H9 (cell line): ENCODE results near the gene GPR34. TPM values are rescaled to one million over a fixed set of nuclear protein-coding genes. Genes with fewer than 3 reads are reported as not detected.

Experiments
- DNase-seq: peaks from one replicate; pipeline ENCODE4 v3.0.0-alpha.2; 2017
- H2AFZ ChIP-seq: one replicate; pipeline ENCODE4 v1.6.1; 2013; ENCODE audit warnings: mild to moderate bottlenecking, low read length, control low read depth, moderate library complexity
- H2AK5ac ChIP-seq: 2 replicates; pipeline ENCODE4 v1.6.1; 2013; ENCODE audit warnings: low read length, control low read depth, mixed read lengths; ENCODE audit not compliant: insufficient read length
- H2BK120ac ChIP-seq: one replicate; pipeline ENCODE4 v1.6.1; 2013; ENCODE audit warnings: low read depth, mild to moderate bottlenecking, low read length, control low read depth, inconsistent platforms; ENCODE audit not compliant: poor library complexity, severe bottlenecking
- H2BK12ac ChIP-seq: 2 replicates; pipeline ENCODE4 v1.6.1; 2013; ENCODE audit warnings: low read length, control low read depth, mixed read lengths, low read depth; ENCODE audit not compliant: insufficient read length
- H2BK15ac ChIP-seq: 2 replicates; pipeline ENCODE4 v1.6.1; 2013; ENCODE audit warnings: low read depth, low read length, control low read depth
- H2BK20ac ChIP-seq: one replicate; pipeline ENCODE4 v1.6.1; 2013; ENCODE audit warnings: low read depth, mild to moderate bottlenecking, low read length, control low read depth, inconsistent platforms; ENCODE audit not compliant: poor library complexity, severe bottlenecking
- H2BK5ac ChIP-seq: 2 replicates; pipeline ENCODE4 v1.6.1; 2013; ENCODE audit warnings: low read length, control low read depth, mixed read lengths; ENCODE audit not compliant: insufficient read length
- H3K14ac ChIP-seq: 2 replicates; pipeline ENCODE4 v1.6.1; 2013; ENCODE audit warnings: low read length, control low read depth; ENCODE audit not compliant: insufficient read depth
- H3K18ac ChIP-seq: 2 replicates; pipeline ENCODE4 v1.6.1; 2013; ENCODE audit warnings: low read depth, mild to moderate bottlenecking, mixed read lengths, low read length, control low read depth; ENCODE audit not compliant: insufficient read length
- H3K23ac ChIP-seq: 2 replicates; pipeline ENCODE4 v1.6.1; 2013; ENCODE audit warnings: low read length, control low read depth, mixed read lengths, low read depth; ENCODE audit not compliant: insufficient read length
- H3K23me2 ChIP-seq: 2 replicates; pipeline ENCODE4 v1.6.1; 2013; ENCODE audit warnings: low read depth, mild to moderate bottlenecking, mixed read lengths, low read length, control low read depth; ENCODE audit not compliant: insufficient read length, poor library complexity, severe bottlenecking
- H3K27ac ChIP-seq: 2 replicates; pipeline ENCODE4 v1.5.1; 2013; ENCODE audit warnings: low read length, control low read depth, mixed read lengths, low read depth; ENCODE audit not compliant: insufficient read length
- H3K27me3 ChIP-seq: 2 replicates; pipeline ENCODE4 v1.6.1; 2013; ENCODE audit warnings: low read length, control low read depth, inconsistent platforms; ENCODE audit not compliant: insufficient read depth
- H3K4ac ChIP-seq: 2 replicates; pipeline ENCODE4 v1.6.1; 2013; ENCODE audit warnings: low read depth, mild to moderate bottlenecking, control low read depth, inconsistent platforms, low read length, moderate library complexity
- H3K4me1 ChIP-seq: 2 replicates; pipeline ENCODE4 v1.6.1; 2013; ENCODE audit warnings: low read length, control low read depth, inconsistent platforms; ENCODE audit not compliant: insufficient read depth
- H3K4me2 ChIP-seq: 2 replicates; pipeline ENCODE4 v1.6.1; 2013; ENCODE audit warnings: low read length, control low read depth, mixed read lengths; ENCODE audit not compliant: insufficient read length, insufficient read depth
- H3K56ac ChIP-seq: 2 replicates; pipeline ENCODE4 v1.6.1; 2013; ENCODE audit warnings: low read depth, mild to moderate bottlenecking, mixed read lengths, low read length, control low read depth; ENCODE audit not compliant: insufficient read length
- H3K79me1 ChIP-seq: 2 replicates; pipeline ENCODE4 v1.6.1; 2013; ENCODE audit warnings: low read depth, mild to moderate bottlenecking, moderate library complexity, low read length, control low read depth, inconsistent platforms; ENCODE audit not compliant: insufficient read depth, poor library complexity, severe bottlenecking
- H3K79me2 ChIP-seq: 2 replicates; pipeline ENCODE4 v1.6.1; 2013; ENCODE audit warnings: low read length, control low read depth, inconsistent platforms; ENCODE audit not compliant: insufficient read depth
- H3K9ac ChIP-seq: 2 replicates; pipeline ENCODE4 v1.6.1; 2013; ENCODE audit warnings: low read length, control low read depth, mixed read lengths; ENCODE audit not compliant: insufficient read length; ENCODE audit errors: extremely low read depth
- H3K9me3 ChIP-seq: one replicate; pipeline ENCODE4 v1.6.1; 2013; ENCODE audit warnings: low read depth, low read length, inconsistent platforms; ENCODE audit not compliant: control insufficient read depth
- H3T11ph ChIP-seq: one replicate; pipeline ENCODE4 v1.6.1; 2013; ENCODE audit warnings: mild to moderate bottlenecking, low read length, control low read depth, inconsistent platforms
- H4K20me1 ChIP-seq: one replicate; pipeline ENCODE4 v1.6.1; 2013; ENCODE audit not compliant: control insufficient read depth, insufficient read length, insufficient read depth
- H4K5ac ChIP-seq: 2 replicates; pipeline ENCODE4 v1.6.1; 2013; ENCODE audit warnings: low read depth, mild to moderate bottlenecking, mixed read lengths, low read length, control low read depth; ENCODE audit not compliant: insufficient read length
- H4K8ac ChIP-seq: replicated peaks from 2 replicates; pipeline ENCODE4 v1.6.1; 2013; ENCODE audit warnings: low read length, control low read depth, mixed read lengths, low read depth; ENCODE audit not compliant: insufficient read length
- H4K91ac ChIP-seq: 2 replicates; pipeline ENCODE4 v1.6.1; 2013; ENCODE audit warnings: low read depth, mild to moderate bottlenecking, moderate library complexity, mixed read lengths, low read length, control low read depth; ENCODE audit not compliant: insufficient read length
- H3K27ac Mint-ChIP-seq, 3 experiments: 2 replicates in 2 of 3; 3 replicates in 1 of 3; pipeline ENCODE4 v1.8.0; 2020 to 2021; ENCODE audit warnings: mixed read lengths in 3 of 3, mild to moderate bottlenecking in 1 of 3, moderate library complexity in 1 of 3
- H3K27me3 Mint-ChIP-seq: 2 replicates; pipeline ENCODE4 v1.8.0; 2021; ENCODE audit warnings: low read depth, mild to moderate bottlenecking, moderate library complexity, mixed read lengths
- H3K36me3 Mint-ChIP-seq, 3 experiments: 2 replicates in 2 of 3; 3 replicates in 1 of 3; pipeline ENCODE4 v1.8.0; 2020 to 2021; ENCODE audit warnings: low read depth in 3 of 3, mixed read lengths in 3 of 3; ENCODE audit not compliant: insufficient read depth in 1 of 3
- H3K4me1 Mint-ChIP-seq, 2 experiments: 2 replicates each; pipeline ENCODE4 v1.8.0; 2020; ENCODE audit warnings: mixed read lengths in 2 of 2
- H3K4me3 Mint-ChIP-seq, 2 experiments: 2 replicates in 1 of 2; 3 replicates in 1 of 2; pipeline ENCODE4 v1.8.0; 2020 to 2021; ENCODE audit warnings: mild to moderate bottlenecking in 2 of 2, mixed read lengths in 2 of 2, moderate library complexity in 1 of 2
- H3K9me3 Mint-ChIP-seq, 2 experiments: 2 replicates in 1 of 2; 3 replicates in 1 of 2; pipeline ENCODE4 v1.8.0; 2020; ENCODE audit warnings: mild to moderate bottlenecking in 2 of 2, mixed read lengths in 2 of 2, moderate library complexity in 1 of 2
- CTCF ChIP-seq: fragments of 200-600 bp; sonication (generic); conservative IDR thresholded peaks from 3 replicates; pipeline ENCODE4 v1.8.0; 2021; ENCODE audit warnings: antibody characterized with exemption, mild to moderate bottlenecking
- WGBS: extraction: QIAGEN DNeasy Blood & Tissue Kit; methylation state at CpG from one replicate; pipeline ENCODE4 v1.1.7; 2013; ENCODE audit warnings: missing lambda C conversion rate, low lambda C conversion rate, mixed read lengths; ENCODE audit not compliant: insufficient read length; ENCODE audit errors: extremely low coverage; 5-methylcytosine and 5-hydroxymethylcytosine counted together
- total RNA-seq: library from RNA; stranded (reverse); gene quantifications from 2 replicates; pipeline ENCODE4 v1.2.1, GENCODE V29; 2021

The GPR34 gene
- total RNA-seq, 1 experiment from 2014 or later, result not detected

GRCh38 chrX:41677183-41678060, 11.4 kb upstream of the GPR34 start:
- H4K20me1 ChIP-seq, result no peaks in the 10 kb centered on the region
- H3K4ac ChIP-seq, result no peak overlapping the region
- Mint-ChIP-seq H3K4me1 (peaks cover 2 to 8% of the 10 kb centered on the region in 2 experiments; a peak in 3 of 4 replicates), H3K27ac (no peak overlapping the region), H3K27me3 (no peaks in the 10 kb centered on the region), H3K36me3 (peaks cover 0 to 4% (median 2%) of the 10 kb centered on the region in 3 experiments; a peak in 4 of 7 replicates), H3K4me3 (no peak overlapping the region), H3K9me3 (peaks cover 40 to 44% of the 10 kb centered on the region in 2 experiments)
- H3K18ac ChIP-seq, result no peak overlapping the region
- no CpG with 5 or more reads among the region's 6 CpGs for WGBS
- no peak overlapping the region for H3T11ph ChIP-seq
- H2AK5ac ChIP-seq, result no peak overlapping the region
- no peak overlapping the region for H3K9ac ChIP-seq
- DNase-seq, result no peak
- no peak overlapping the region for H2AFZ ChIP-seq
- no peaks in the 10 kb centered on the region for H3K79me1 ChIP-seq
- H3K14ac ChIP-seq, result no peak overlapping the region
- no peak overlapping the region for H2BK20ac ChIP-seq
- no peaks in the 10 kb centered on the region for H3K79me2 ChIP-seq
- no peak overlapping the region for H3K56ac ChIP-seq
- H4K5ac ChIP-seq, result no peak overlapping the region
- no peaks in the 10 kb centered on the region for H3K9me3 ChIP-seq
- no peak for TF ChIP-seq CTCF
- no peak overlapping the region for H2BK120ac ChIP-seq
- no peaks in the 10 kb centered on the region for H3K4me1 ChIP-seq
- H4K8ac ChIP-seq, result no peak overlapping the region
- H3K4me2 ChIP-seq, result no peak overlapping the region
- H2BK15ac ChIP-seq, result no peak overlapping the region
- no peaks in the 10 kb centered on the region for H3K27me3 ChIP-seq
- H3K23ac ChIP-seq, result no peak overlapping the region
- no peak overlapping the region for H2BK5ac ChIP-seq
- no peak overlapping the region for H4K91ac ChIP-seq
- H2BK12ac ChIP-seq, result no peak overlapping the region
- no peak overlapping the region for H3K27ac ChIP-seq
- no peaks in the 10 kb centered on the region for H3K23me2 ChIP-seq
